ENCODE results near the gene ARFGAP1. TPM values are rescaled to one million over a fixed set of nuclear protein-coding genes. Genes with fewer than 3 reads are reported as not detected.
"Not testable (repeated sequence)": the region's sequence is repeated elsewhere in the genome, so short reads cannot be mapped to it uniquely, and the experiment has no call there.

ARFGAP1 gene
- total and polyA plus RNA-seq, 2 donors from 2014 or later: 40.4 to 84.3 TPM

GRCh38 chr20:63301671-63302070 lies 29.1 kb downstream of the ARFGAP1 start:
- Histone ChIP-seq H3K27me3 (ENCODE audit: control insufficient read depth, insufficient read depth, low read length) (no peaks in the 10 kb centered on the region), H3K9ac (ENCODE audit: low read length in 3 of 3) (no peak overlapping the region), H3K4me1 (ENCODE audit: control insufficient read depth in 2 of 3, insufficient read depth in 2 of 3, low read depth in 1 of 3, low read length in 3 of 3) (no peaks in the 10 kb centered on the region), H3K9me3 (ENCODE audit: control insufficient read depth in 2 of 3, insufficient read depth in 1 of 3, low read length in 3 of 3) (peaks cover 0 to 3% (median 0%) of the 10 kb centered on the region in 3 donors), H3K4me3 (ENCODE audit: low read length in 3 of 3) (no peak overlapping the region), H3K36me3 (ENCODE audit: control insufficient read depth in 2 of 3, insufficient read depth in 3 of 3, low read length in 3 of 3) (no peaks in the 10 kb centered on the region), H3K27ac (ENCODE audit: low read depth in 2 of 2, low read length in 2 of 2) (no peak overlapping the region)
- no peak for TF ChIP-seq CTCF (IDR thresholded peaks at IDR 0.05; ENCODE audit: borderline replicate concordance, extremely low read depth, insufficient read depth)
- intact Hi-C loops (cut with DNase I): no loop called here
- no peak for DNase-seq
- FAIRE-seq: no peak

GRCh38 chr20:63303095-63303666 lies 30.6 kb downstream of the ARFGAP1 start:
- intact Hi-C loops (cut with DNase I): no loop called here
- no peaks in the 10 kb centered on the region for H3K27me3 ChIP-seq (ENCODE audit: control insufficient read depth, insufficient read depth, low read length)

GRCh38 chr20:63305393-63305792 lies 32.8 kb downstream of the ARFGAP1 start:
- H3K4me3 ChIP-seq (ENCODE audit: low read length in 3 of 3): no peak overlapping the region
- no peaks in the 10 kb centered on the region for H3K27me3 ChIP-seq (ENCODE audit: control insufficient read depth, insufficient read depth, low read length)
- H3K36me3 ChIP-seq (ENCODE audit: control insufficient read depth in 2 of 3, insufficient read depth in 3 of 3, low read length in 3 of 3): no peaks in the 10 kb centered on the region
- intact Hi-C loops (cut with DNase I): no loop called here
- DNase-seq (no peak), FAIRE-seq (no peak)
- H3K27ac ChIP-seq (ENCODE audit: low read depth in 2 of 2, low read length in 2 of 2): no peak overlapping the region
- peaks cover 0 to 3% (median 0%) of the 10 kb centered on the region in 3 donors for H3K9me3 ChIP-seq (ENCODE audit: control insufficient read depth in 2 of 3, insufficient read depth in 1 of 3, low read length in 3 of 3)
- TF ChIP-seq CTCF (IDR thresholded peaks at IDR 0.05; ENCODE audit: borderline replicate concordance, extremely low read depth, insufficient read depth): no peak
- no peak overlapping the region for H3K9ac ChIP-seq (ENCODE audit: low read length in 3 of 3)
- H3K4me1 ChIP-seq (ENCODE audit: control insufficient read depth in 2 of 3, insufficient read depth in 2 of 3, low read depth in 1 of 3, low read length in 3 of 3): no peaks in the 10 kb centered on the region

More at GRCh38 chr20:63303095-63303666, 30.6 kb downstream of the ARFGAP1 start:
- FAIRE-seq (no peak), DNase-seq (no peak)
- Histone ChIP-seq H3K4me1 (ENCODE audit: control insufficient read depth in 2 of 3, insufficient read depth in 2 of 3, low read depth in 1 of 3, low read length in 3 of 3) (no peaks in the 10 kb centered on the region), H3K9me3 (ENCODE audit: control insufficient read depth in 2 of 3, insufficient read depth in 1 of 3, low read length in 3 of 3) (peaks cover 0 to 3% (median 0%) of the 10 kb centered on the region in 3 donors), H3K36me3 (ENCODE audit: control insufficient read depth in 2 of 3, insufficient read depth in 3 of 3, low read length in 3 of 3) (no peaks in the 10 kb centered on the region), H3K9ac (ENCODE audit: low read length in 3 of 3) (no peak overlapping the region), H3K27ac (ENCODE audit: low read depth in 2 of 2, low read length in 2 of 2) (no peak overlapping the region), H3K4me3 (ENCODE audit: low read length in 3 of 3) (no peak overlapping the region)
- no peak for TF ChIP-seq CTCF (IDR thresholded peaks at IDR 0.05; ENCODE audit: borderline replicate concordance, extremely low read depth, insufficient read depth)

- intact Hi-C loops (cut with DNase I); H3K27ac ChIP-seq (ENCODE audit: low read depth in 2 of 2, low read length in 2 of 2); H3K36me3 ChIP-seq (ENCODE audit: control insufficient read depth in 2 of 3, insufficient read depth in 3 of 3, low read length in 3 of 3); H3K9ac ChIP-seq (ENCODE audit: low read length in 3 of 3); FAIRE-seq; H3K9me3 ChIP-seq (ENCODE audit: control insufficient read depth in 2 of 3, insufficient read depth in 1 of 3, low read length in 3 of 3); H3K4me1 ChIP-seq (ENCODE audit: control insufficient read depth in 2 of 3, insufficient read depth in 2 of 3, low read depth in 1 of 3, low read length in 3 of 3); H3K4me3 ChIP-seq (ENCODE audit: low read length in 3 of 3); H3K27me3 ChIP-seq (ENCODE audit: control insufficient read depth, insufficient read depth, low read length); DNase-seq: not testable (repeated sequence)
These were observed 33.5 kb downstream of the ARFGAP1 start for GRCh38 chr20:63305933-63306672.
